Duodenal mucosa (tissue), 2 donors: ENCODE data around the gene MEI1.
A peak's percentile ranks its signal among the peaks of the same experiment; 100 is the strongest.
"Not testable (repeated sequence)": the region's sequence is repeated elsewhere in the genome, so short reads cannot be mapped to it uniquely, and the experiment has no call there.

Experiments
- H3K27ac ChIP-seq: one replicate; pipeline ENCODE4 v1.7.0; 2013; ENCODE audit warnings: low read depth, low read length
- H3K27me3 ChIP-seq, 2 donors: one replicate each; pipeline ENCODE4 v1.7.0; 2013; ENCODE audit warnings: low read length in 2 of 2, control low read depth in 1 of 2; ENCODE audit not compliant: insufficient read depth in 2 of 2, control insufficient read depth in 1 of 2
- H3K36me3 ChIP-seq, 2 donors: one replicate each; pipeline ENCODE4 v1.7.0; 2013; ENCODE audit warnings: low read length in 2 of 2, control low read depth in 1 of 2; ENCODE audit not compliant: insufficient read depth in 2 of 2, control insufficient read depth in 1 of 2
- H3K4me1 ChIP-seq, 2 donors: one replicate each; pipeline ENCODE4 v1.7.0; 2013; ENCODE audit warnings: low read length in 2 of 2, control low read depth in 1 of 2; ENCODE audit not compliant: insufficient read depth in 2 of 2, control insufficient read depth in 1 of 2
- H3K4me3 ChIP-seq, 2 donors: one replicate each; pipeline ENCODE4 v1.7.0; 2013; ENCODE audit warnings: low read length in 2 of 2, low read depth in 1 of 2
- H3K9ac ChIP-seq, 2 donors: one replicate each; pipeline ENCODE4 v1.7.0; 2013; ENCODE audit warnings: low read length in 2 of 2, low read depth in 1 of 2
- H3K9me3 ChIP-seq, 2 donors: one replicate each; pipeline ENCODE4 v1.7.0; 2013; ENCODE audit warnings: low read length in 2 of 2, control low read depth in 1 of 2; ENCODE audit not compliant: control insufficient read depth in 1 of 2

The MEI1 gene

GRCh38 chr22:41834005-41834944 lies 135.0 kb downstream of the MEI1 start:
- Histone ChIP-seq H3K9ac (peak overlapping the region; percentile 72 to 85), H3K9me3 (no peaks in the 10 kb centered on the region), H3K4me3 (peak overlapping the region; percentile 70 to 86), H3K27me3 (no peaks in the 10 kb centered on the region), H3K4me1 (peaks cover 8 to 44% of the 10 kb centered on the region in 2 donors), H3K36me3 (peaks cover 0 to 14% of the 10 kb centered on the region in 2 donors), H3K27ac (peak overlapping the region; percentile 91)

- not testable (repeated sequence) for H3K27me3 ChIP-seq, H3K4me3 ChIP-seq, H3K27ac ChIP-seq, H3K9ac ChIP-seq, H3K9me3 ChIP-seq
- Histone ChIP-seq H3K36me3 (peaks cover 0 to 14% of the 10 kb centered on the region in 2 donors), H3K4me1 (peaks cover 12 to 48% of the 10 kb centered on the region in 2 donors)
Measured at GRCh38 chr22:41835462-41835861, 136.2 kb downstream of the MEI1 start.

GRCh38 chr22:41836551-41836950 lies 137.2 kb downstream of the MEI1 start:
- Histone ChIP-seq H3K36me3 (peaks cover 0 to 14% of the 10 kb centered on the region in 2 donors), H3K4me1 (peaks cover 23 to 54% of the 10 kb centered on the region in 2 donors), H3K4me3 (no peak overlapping the region), H3K27ac (no peak overlapping the region), H3K9me3 (no peaks in the 10 kb centered on the region), H3K9ac (no peak overlapping the region), H3K27me3 (no peaks in the 10 kb centered on the region)

GRCh38 chr22:41838842-41839618 lies 139.7 kb downstream of the MEI1 start:
- H3K9me3 ChIP-seq: no peaks in the 10 kb centered on the region
- H3K9ac ChIP-seq: no peak overlapping the region
- H3K27ac ChIP-seq: no peak overlapping the region
- no peak overlapping the region for H3K4me3 ChIP-seq
- H3K36me3 ChIP-seq: peaks cover 0 to 18% of the 10 kb centered on the region in 2 donors
- H3K4me1 ChIP-seq: peaks cover 25 to 55% of the 10 kb centered on the region in 2 donors
- H3K27me3 ChIP-seq: no peaks in the 10 kb centered on the region

- Histone ChIP-seq H3K4me1 (peaks cover 25 to 55% of the 10 kb centered on the region in 2 donors), H3K36me3 (peaks cover 0 to 18% of the 10 kb centered on the region in 2 donors), H3K27ac (no peak overlapping the region), H3K27me3 (no peaks in the 10 kb centered on the region), H3K9me3 (no peaks in the 10 kb centered on the region), H3K9ac (no peak overlapping the region), H3K4me3 (no peak overlapping the region)
Measured at GRCh38 chr22:41840216-41840615, 140.9 kb downstream of the MEI1 start.

- peak overlapping the region in 1 of 2 donors; percentile 28 for H3K4me3 ChIP-seq
- no peaks in the 10 kb centered on the region for H3K27me3 ChIP-seq
- no peaks in the 10 kb centered on the region for H3K9me3 ChIP-seq
- peaks cover 0 to 10% of the 10 kb centered on the region in 2 donors for H3K36me3 ChIP-seq
- no peak overlapping the region for H3K27ac ChIP-seq
- H3K9ac ChIP-seq: no peak overlapping the region
- peaks cover 35 to 59% of the 10 kb centered on the region in 2 donors for H3K4me1 ChIP-seq
Measured at GRCh38 chr22:41841085-41841712, 141.9 kb downstream of the MEI1 start.

- Histone ChIP-seq H3K4me1 (peaks cover 50 to 61% of the 10 kb centered on the region in 2 donors), H3K9ac (no peak overlapping the region), H3K27ac (no peak overlapping the region), H3K9me3 (no peaks in the 10 kb centered on the region), H3K36me3 (peaks cover 0 to 4% of the 10 kb centered on the region in 2 donors), H3K27me3 (no peaks in the 10 kb centered on the region), H3K4me3 (no peak overlapping the region)
Measured at GRCh38 chr22:41842996-41843970, 144.0 kb downstream of the MEI1 start.

- H3K9me3 ChIP-seq: no peaks in the 10 kb centered on the region
- peak overlapping the region in 1 of 2 donors; percentile 13 for H3K9ac ChIP-seq
- no peaks in the 10 kb centered on the region for H3K27me3 ChIP-seq
- H3K4me1 ChIP-seq: peaks cover 56 to 60% of the 10 kb centered on the region in 2 donors
- H3K27ac ChIP-seq: no peak overlapping the region
- H3K4me3 ChIP-seq: no peak overlapping the region
- H3K36me3 ChIP-seq: peaks cover 0 to 4% of the 10 kb centered on the region in 2 donors
Measured at GRCh38 chr22:41844036-41844435, 144.7 kb downstream of the MEI1 start.

GRCh38 chr22:41844513-41844912 lies 145.2 kb downstream of the MEI1 start:
- H3K36me3 ChIP-seq: peaks cover 0 to 4% of the 10 kb centered on the region in 2 donors
- H3K4me1 ChIP-seq: peaks cover 56 to 60% of the 10 kb centered on the region in 2 donors
- peak overlapping the region in 1 of 2 donors; percentile 13 for H3K9ac ChIP-seq
- H3K27ac ChIP-seq: no peak overlapping the region
- no peaks in the 10 kb centered on the region for H3K9me3 ChIP-seq
- no peak overlapping the region for H3K4me3 ChIP-seq
- no peaks in the 10 kb centered on the region for H3K27me3 ChIP-seq
